ENCODE data around the gene MLC1. TPM values are rescaled to one million over a fixed set of nuclear protein-coding genes. Genes with fewer than 3 reads are reported as not detected.

The MLC1 gene
- total and polyA plus RNA-seq, 4 donors: 0.13 to 9.4 (median 0.33) TPM; not detected in 1

DNA sequence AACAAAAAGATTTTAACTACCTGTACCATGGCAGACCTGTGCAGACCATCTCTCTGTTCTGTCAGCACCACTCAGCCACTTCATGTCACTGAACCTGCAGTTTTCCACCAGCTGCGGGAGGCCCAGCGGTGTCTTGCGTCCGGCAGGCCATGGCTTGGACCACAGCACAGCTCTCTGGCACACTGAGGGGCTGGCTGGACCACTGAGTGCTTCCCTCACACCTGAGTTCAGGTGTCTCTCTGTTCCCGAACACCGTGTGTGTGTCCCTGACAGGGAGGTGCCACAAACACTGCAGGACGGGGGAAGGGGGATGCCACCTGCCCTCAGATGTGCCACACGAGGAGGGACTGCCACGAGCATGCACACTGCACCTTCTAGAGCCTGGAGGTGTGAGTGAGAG is 22.3 kb upstream of the MLC1 start:
- Histone ChIP-seq H3K9ac (ENCODE audit: low read depth in 1 of 2, low read length in 2 of 2) (no peak overlapping the region), H3K27me3 (ENCODE audit: control insufficient read depth in 4 of 4, insufficient read depth in 4 of 4, low read length in 3 of 4) (no peaks in the 10 kb centered on the region), H3K4me3 (ENCODE audit: low read depth in 1 of 3, low read length in 3 of 3) (no peak overlapping the region), H3K4me1 (ENCODE audit: control insufficient read depth in 4 of 4, insufficient read depth in 4 of 4, low read length in 3 of 4) (no peaks in the 10 kb centered on the region), H3K36me3 (ENCODE audit: control insufficient read depth in 4 of 4, insufficient read depth in 3 of 4, low read depth in 1 of 4, low read length in 3 of 4) (no peaks in the 10 kb centered on the region), H3K27ac (ENCODE audit: low read depth in 1 of 2, low read length in 2 of 2) (no peak overlapping the region), H3K9me3 (ENCODE audit: control insufficient read depth in 4 of 4, low read length in 3 of 4) (no peaks in the 10 kb centered on the region)
- TF ChIP-seq, protein P1, sequence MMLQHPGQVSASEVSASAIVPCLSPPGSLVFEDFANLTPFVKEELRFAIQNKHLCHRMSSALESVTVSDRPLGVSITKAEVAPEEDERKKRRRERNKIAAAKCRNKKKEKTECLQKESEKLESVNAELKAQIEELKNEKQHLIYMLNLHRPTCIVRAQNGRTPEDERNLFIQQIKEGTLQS (IDR thresholded peaks at IDR 0.05): no peak
- TF ChIP-seq HNF4A (conservative IDR thresholded peaks at IDR 0.05) (no peak), FOXA2 (IDR thresholded peaks at IDR 0.05) (no peak), TAF1 (conservative IDR thresholded peaks at IDR 0.05) (no peak), NR2F2 (IDR thresholded peaks at IDR 0.05) (no peak), GABPA (IDR thresholded peaks at IDR 0.05 in 1 of 2, conservative IDR thresholded peaks at IDR 0.05 in 1 of 2) (no peak), EGR1 (IDR thresholded peaks at IDR 0.05; ENCODE audit: low read depth in 2 of 2) (no peak), HNF4G (IDR thresholded peaks at IDR 0.05) (no peak), JUND (IDR thresholded peaks at IDR 0.05) (no peak), CTCF (IDR thresholded peaks at IDR 0.05; ENCODE audit: low read depth, low read length, missing input control) (no peak), RAD21 (IDR thresholded peaks at IDR 0.05) (no peak), MAX (IDR thresholded peaks at IDR 0.05) (no peak), SP1 (IDR thresholded peaks at IDR 0.05) (no peak), RXRA (IDR thresholded peaks at IDR 0.05) (no peak), YY1 (IDR thresholded peaks at IDR 0.05) (no peak), FOXA1 (IDR thresholded peaks at IDR 0.05) (no peak)
- TF ChIP-seq, protein P2, sequence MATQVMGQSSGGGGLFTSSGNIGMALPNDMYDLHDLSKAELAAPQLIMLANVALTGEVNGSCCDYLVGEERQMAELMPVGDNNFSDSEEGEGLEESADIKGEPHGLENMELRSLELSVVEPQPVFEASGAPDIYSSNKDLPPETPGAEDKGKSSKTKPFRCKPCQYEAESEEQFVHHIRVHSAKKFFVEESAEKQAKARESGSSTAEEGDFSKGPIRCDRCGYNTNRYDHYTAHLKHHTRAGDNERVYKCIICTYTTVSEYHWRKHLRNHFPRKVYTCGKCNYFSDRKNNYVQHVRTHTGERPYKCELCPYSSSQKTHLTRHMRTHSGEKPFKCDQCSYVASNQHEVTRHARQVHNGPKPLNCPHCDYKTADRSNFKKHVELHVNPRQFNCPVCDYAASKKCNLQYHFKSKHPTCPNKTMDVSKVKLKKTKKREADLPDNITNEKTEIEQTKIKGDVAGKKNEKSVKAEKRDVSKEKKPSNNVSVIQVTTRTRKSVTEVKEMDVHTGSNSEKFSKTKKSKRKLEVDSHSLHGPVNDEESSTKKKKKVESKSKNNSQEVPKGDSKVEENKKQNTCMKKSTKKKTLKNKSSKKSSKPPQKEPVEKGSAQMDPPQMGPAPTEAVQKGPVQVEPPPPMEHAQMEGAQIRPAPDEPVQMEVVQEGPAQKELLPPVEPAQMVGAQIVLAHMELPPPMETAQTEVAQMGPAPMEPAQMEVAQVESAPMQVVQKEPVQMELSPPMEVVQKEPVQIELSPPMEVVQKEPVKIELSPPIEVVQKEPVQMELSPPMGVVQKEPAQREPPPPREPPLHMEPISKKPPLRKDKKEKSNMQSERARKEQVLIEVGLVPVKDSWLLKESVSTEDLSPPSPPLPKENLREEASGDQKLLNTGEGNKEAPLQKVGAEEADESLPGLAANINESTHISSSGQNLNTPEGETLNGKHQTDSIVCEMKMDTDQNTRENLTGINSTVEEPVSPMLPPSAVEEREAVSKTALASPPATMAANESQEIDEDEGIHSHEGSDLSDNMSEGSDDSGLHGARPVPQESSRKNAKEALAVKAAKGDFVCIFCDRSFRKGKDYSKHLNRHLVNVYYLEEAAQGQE (IDR thresholded peaks at IDR 0.05): no peak
- TF ChIP-seq, protein P3, sequence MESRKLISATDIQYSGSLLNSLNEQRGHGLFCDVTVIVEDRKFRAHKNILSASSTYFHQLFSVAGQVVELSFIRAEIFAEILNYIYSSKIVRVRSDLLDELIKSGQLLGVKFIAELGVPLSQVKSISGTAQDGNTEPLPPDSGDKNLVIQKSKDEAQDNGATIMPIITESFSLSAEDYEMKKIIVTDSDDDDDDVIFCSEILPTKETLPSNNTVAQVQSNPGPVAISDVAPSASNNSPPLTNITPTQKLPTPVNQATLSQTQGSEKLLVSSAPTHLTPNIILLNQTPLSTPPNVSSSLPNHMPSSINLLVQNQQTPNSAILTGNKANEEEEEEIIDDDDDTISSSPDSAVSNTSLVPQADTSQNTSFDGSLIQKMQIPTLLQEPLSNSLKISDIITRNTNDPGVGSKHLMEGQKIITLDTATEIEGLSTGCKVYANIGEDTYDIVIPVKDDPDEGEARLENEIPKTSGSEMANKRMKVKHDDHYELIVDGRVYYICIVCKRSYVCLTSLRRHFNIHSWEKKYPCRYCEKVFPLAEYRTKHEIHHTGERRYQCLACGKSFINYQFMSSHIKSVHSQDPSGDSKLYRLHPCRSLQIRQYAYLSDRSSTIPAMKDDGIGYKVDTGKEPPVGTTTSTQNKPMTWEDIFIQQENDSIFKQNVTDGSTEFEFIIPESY (IDR thresholded peaks at IDR 0.05): no peak
- WGBS: 91% methylated on average over 9 of the region's 9 CpGs
- DNase-seq (ENCODE audit: low spot score): no peak
